MG63 (cell line): ENCODE measurements around the gene SHE. TPM values are rescaled to one million over a fixed set of nuclear protein-coding genes. Genes with fewer than 3 reads are reported as not detected.

Source experiments
- DNase-seq: peaks from one replicate; pipeline ENCODE4 v3.0.0-alpha.2; 2020
- H3K27me3 ChIP-seq: fragments of 250-450 bp; sonication (Bioruptor Pico); 2 replicates; pipeline ENCODE4 v1.5.1; 2020; ENCODE audit warnings: mild to moderate bottlenecking, moderate library complexity
- H3K36me3 ChIP-seq: fragments of 250-450 bp; sonication (Bioruptor Pico); 2 replicates; pipeline ENCODE4 v1.5.1; 2020; ENCODE audit warnings: mild to moderate bottlenecking, moderate library complexity
- H3K4me3 ChIP-seq: fragments of 250-450 bp; sonication (Bioruptor Pico); 2 replicates; pipeline ENCODE4 v1.5.1; 2020; ENCODE audit warnings: mild to moderate bottlenecking, moderate library complexity
- H3K9me3 ChIP-seq: fragments of 250-450 bp; sonication (Bioruptor Pico); 2 replicates; pipeline ENCODE4 v1.5.1; 2020; ENCODE audit warnings: mild to moderate bottlenecking, moderate library complexity
- total RNA-seq: library from RNA; depleted of rRNA; stranded (reverse); fragments of >200 nt; shearing (Covaris generic); gene quantifications from 2 replicates; pipeline ENCODE4 v1.2.3, GENCODE V29; 2014; ENCODE audit warnings: low replicate concordance

SHE gene
- total RNA-seq, 1 experiment from 2014 or later = not detected

- peaks cover 7% of the 10 kb centered on the region; the same call in 1 of the 2 replicates for H3K9me3 ChIP-seq
- H3K36me3 ChIP-seq = no peaks in the 10 kb centered on the region
- no peak for DNase-seq
- no peak overlapping the region for H3K4me3 ChIP-seq
- H3K27me3 ChIP-seq = peaks cover 2% of the 10 kb centered on the region; the same call in 1 of the 2 replicates
Observed at GRCh38 chr1:154524881-154525280, 22.7 kb upstream of the SHE start.

DNA sequence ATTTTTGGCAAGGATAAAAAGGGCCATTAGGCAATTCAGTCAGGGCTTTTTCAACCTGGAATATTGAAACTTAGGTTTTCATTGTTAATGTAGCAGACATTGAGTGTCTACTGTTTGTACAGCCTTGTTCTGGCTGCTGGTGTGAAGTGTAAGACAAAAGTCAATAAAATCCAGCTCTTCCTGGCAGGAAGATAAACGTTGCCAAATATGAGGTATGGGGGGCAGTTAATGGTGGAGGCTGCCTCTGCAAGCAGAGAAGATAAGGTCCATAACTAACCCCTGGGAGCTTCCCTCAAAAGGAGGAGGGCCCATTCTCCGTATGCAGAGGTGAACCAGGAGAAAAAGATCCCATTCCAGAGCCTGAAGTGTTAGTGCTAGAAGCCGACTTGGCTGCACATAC is 19.5 kb upstream of the SHE start:
- Histone ChIP-seq H3K9me3 (peaks cover 7% of the 10 kb centered on the region; the same call in 1 of the 2 replicates), H3K36me3 (no peaks in the 10 kb centered on the region), H3K27me3 (peaks cover 6% of the 10 kb centered on the region; the same call in 1 of the 2 replicates), H3K4me3 (no peak overlapping the region)
- no peak for DNase-seq

DNA sequence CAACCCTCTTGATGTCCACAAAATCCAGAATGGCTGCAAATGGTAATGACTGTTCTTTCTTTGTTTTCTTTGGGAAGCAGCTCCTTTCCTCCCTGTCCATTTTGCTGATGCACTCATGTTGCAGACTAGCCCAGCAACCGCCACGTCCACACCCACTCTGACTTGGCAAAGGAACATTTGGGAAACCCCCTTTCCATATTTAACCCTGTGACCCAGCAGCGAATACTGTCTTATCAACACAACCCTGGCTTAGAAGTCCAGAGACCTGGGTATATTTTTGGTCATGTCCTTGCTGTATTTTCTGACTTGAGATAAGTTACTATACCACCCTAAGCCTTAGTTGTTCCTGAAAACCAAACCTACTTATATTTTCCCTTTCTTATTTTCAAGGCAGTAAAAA is 18.1 kb upstream of the SHE start:
- Histone ChIP-seq H3K27me3 (peaks cover 6% of the 10 kb centered on the region; the same call in 1 of the 2 replicates), H3K4me3 (no peak overlapping the region), H3K36me3 (no peaks in the 10 kb centered on the region), H3K9me3 (peaks cover 7% of the 10 kb centered on the region; the same call in 1 of the 2 replicates)
- DNase-seq = no peak

DNA sequence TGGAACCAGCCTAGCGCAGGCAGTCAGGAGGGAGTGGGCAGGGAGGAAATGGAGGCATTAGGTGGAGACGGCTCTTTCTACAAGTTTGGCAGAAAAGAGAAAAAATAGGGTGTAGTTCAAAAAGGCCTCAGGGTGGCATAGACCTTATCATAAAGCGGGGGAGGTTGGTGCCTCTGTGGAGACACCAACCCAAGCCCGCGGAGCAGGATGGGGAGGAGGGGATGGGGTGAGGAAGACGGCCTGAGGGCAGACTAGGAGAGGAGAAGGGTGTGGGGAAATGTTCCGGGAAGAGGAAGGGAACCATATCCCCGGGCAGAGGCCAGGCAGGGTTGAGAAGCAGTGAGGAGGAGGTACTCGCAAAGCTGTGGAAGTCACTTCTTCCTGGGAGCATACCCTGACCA is 17.4 kb upstream of the SHE start:
- Histone ChIP-seq H3K27me3 (peaks cover 6% of the 10 kb centered on the region; the same call in 1 of the 2 replicates), H3K4me3 (no peak overlapping the region), H3K36me3 (no peaks in the 10 kb centered on the region), H3K9me3 (peaks cover 7% of the 10 kb centered on the region; the same call in 1 of the 2 replicates)
- no peak for DNase-seq

DNA sequence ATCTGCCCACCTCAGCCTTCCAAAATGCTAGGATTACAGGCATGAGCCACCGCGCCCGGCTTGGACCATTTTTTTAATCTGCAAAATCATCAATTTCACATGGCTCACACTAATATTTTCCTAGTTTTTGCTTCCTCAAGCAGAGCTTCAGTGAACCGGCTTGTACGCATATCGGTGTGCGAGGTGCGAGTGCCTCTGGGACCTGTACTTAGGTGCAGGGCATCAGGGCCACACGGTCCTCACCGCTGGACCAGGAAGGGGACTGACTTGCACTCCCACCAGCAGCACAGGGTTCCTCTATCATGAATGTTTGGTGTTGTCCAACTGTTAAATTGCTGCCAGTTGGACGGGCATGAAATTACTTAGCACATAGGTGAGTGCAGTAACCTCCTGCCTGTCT is 15.4 kb upstream of the SHE start:
- no peak for DNase-seq
- Histone ChIP-seq H3K36me3 (no peaks in the 10 kb centered on the region), H3K27me3 (peaks cover 21% of the 10 kb centered on the region)

GRCh38 chr1:154514066-154514553 is 11.9 kb upstream of the SHE start:
- Histone ChIP-seq H3K36me3 (no peaks in the 10 kb centered on the region), H3K4me3 (no peak overlapping the region), H3K9me3 (no peaks in the 10 kb centered on the region), H3K27me3 (peaks cover 28% of the 10 kb centered on the region)
- no peak for DNase-seq

More for the DNA sequence above, 15.4 kb upstream of the SHE start:
- no peak overlapping the region for H3K4me3 ChIP-seq
- no peaks in the 10 kb centered on the region for H3K9me3 ChIP-seq

GRCh38 chr1:154512760-154513159 is 10.5 kb upstream of the SHE start:
- Histone ChIP-seq H3K36me3 (no peaks in the 10 kb centered on the region), H3K4me3 (no peak overlapping the region), H3K27me3 (peaks cover 33% of the 10 kb centered on the region), H3K9me3 (no peaks in the 10 kb centered on the region)
- no peak for DNase-seq

GRCh38 chr1:154503898-154504297 is 1.7 kb upstream of the SHE start:
- Histone ChIP-seq H3K9me3 (no peaks in the 10 kb centered on the region), H3K36me3 (no peaks in the 10 kb centered on the region), H3K4me3 (no peak overlapping the region), H3K27me3 (peaks cover 78% of the 10 kb centered on the region)
- DNase-seq = no peak

- Histone ChIP-seq H3K9me3 (no peaks in the 10 kb centered on the region), H3K4me3 (no peak overlapping the region), H3K36me3 (no peaks in the 10 kb centered on the region), H3K27me3 (peaks cover 74% of the 10 kb centered on the region)
- DNase-seq = no peak
Observed at GRCh38 chr1:154502744-154503115, 518 bp upstream of the SHE start.

- peak; percentile 9 for DNase-seq
- Histone ChIP-seq H3K36me3 (no peaks in the 10 kb centered on the region), H3K9me3 (no peaks in the 10 kb centered on the region), H3K27me3 (peaks cover 71% of the 10 kb centered on the region), H3K4me3 (no peak overlapping the region)
Observed at GRCh38 chr1:154501423-154502065, 668 bp downstream of the SHE start.

- no peaks in the 10 kb centered on the region for H3K9me3 ChIP-seq
- H3K4me3 ChIP-seq = no peak overlapping the region
- no peaks in the 10 kb centered on the region for H3K36me3 ChIP-seq
- H3K27me3 ChIP-seq = peaks cover 68% of the 10 kb centered on the region
- DNase-seq = no peak
Observed at GRCh38 chr1:154500533-154500932, 1.7 kb downstream of the SHE start.

DNA sequence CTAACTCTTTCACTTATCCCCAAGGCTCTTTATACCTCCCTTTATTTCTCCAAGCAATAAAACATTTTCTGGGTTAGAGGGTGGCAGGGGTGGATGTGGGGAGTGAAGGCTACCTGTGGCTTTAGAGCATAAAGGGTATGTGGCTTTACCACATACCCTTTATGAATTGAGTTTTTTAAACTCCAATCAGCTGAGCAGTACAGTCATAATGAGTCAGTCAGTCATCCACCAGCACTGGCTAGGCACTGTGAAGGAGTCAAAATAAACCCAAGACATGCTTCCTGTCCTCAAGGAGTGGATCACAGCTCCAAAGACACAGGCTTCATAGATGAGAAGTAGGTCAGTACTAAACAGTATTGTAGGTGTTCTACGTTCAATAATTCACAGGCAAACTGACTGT is 2.8 kb downstream of the SHE start:
- DNase-seq = no peak
- Histone ChIP-seq H3K9me3 (no peaks in the 10 kb centered on the region), H3K36me3 (no peaks in the 10 kb centered on the region), H3K4me3 (no peak overlapping the region), H3K27me3 (peaks cover 61% of the 10 kb centered on the region)

GRCh38 chr1:154497026-154497806 is 5.0 kb downstream of the SHE start:
- no peak overlapping the region for H3K4me3 ChIP-seq
- H3K27me3 ChIP-seq = peaks cover 48% of the 10 kb centered on the region
- DNase-seq = no peak
- H3K36me3 ChIP-seq = no peaks in the 10 kb centered on the region
- H3K9me3 ChIP-seq = no peaks in the 10 kb centered on the region

DNA sequence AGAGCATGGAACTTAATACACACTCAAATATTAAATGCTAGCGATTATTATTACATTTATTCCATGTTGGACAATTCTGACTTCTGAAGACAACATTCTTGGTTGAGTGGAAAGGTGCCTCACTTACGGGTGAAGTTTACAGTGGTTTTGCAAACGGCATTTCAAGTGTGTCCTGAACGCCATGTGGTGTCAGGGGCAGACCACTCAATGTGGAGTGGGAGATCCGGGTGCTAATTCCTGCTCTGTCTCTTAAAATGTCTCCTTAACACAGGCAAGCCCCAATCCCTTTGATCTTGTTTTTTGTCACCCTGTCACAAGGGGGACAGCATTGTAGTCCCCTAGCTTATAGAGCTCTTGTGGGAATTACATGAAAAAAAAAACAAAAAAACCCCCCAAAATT is 5.8 kb downstream of the SHE start:
- peaks cover 49% of the 10 kb centered on the region for H3K27me3 ChIP-seq
- no peak for DNase-seq

GRCh38 chr1:154495496-154496273 is 6.5 kb downstream of the SHE start:
- Histone ChIP-seq H3K27me3 (peaks cover 47% of the 10 kb centered on the region), H3K9me3 (no peaks in the 10 kb centered on the region), H3K4me3 (no peak overlapping the region), H3K36me3 (no peaks in the 10 kb centered on the region)
- DNase-seq = no peak

More for the DNA sequence above, 5.8 kb downstream of the SHE start:
- Histone ChIP-seq H3K36me3 (no peaks in the 10 kb centered on the region), H3K4me3 (no peak overlapping the region), H3K9me3 (no peaks in the 10 kb centered on the region)

DNA sequence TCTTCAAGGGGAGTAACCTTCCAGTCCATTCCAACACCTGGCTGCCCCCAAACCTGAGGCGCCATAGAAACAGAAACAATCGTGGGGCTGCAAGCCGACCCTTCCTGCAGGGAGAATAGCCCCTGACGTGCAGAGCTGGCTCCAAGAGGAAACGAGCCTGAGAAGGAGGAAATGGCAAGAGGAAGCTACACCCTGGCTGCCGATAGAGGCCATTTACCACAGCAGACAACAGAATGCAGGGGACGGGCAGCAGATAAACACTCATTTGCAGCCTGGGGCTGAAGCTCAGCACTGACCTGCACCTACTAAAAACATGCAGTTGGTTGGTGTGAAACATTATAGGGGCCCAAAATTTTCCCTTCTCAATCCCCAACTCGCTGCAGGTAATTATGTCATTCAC is 8.9 kb downstream of the SHE start:
- no peaks in the 10 kb centered on the region for H3K9me3 ChIP-seq
- H3K4me3 ChIP-seq = no peak overlapping the region
- H3K36me3 ChIP-seq = no peaks in the 10 kb centered on the region
- no peak for DNase-seq
- H3K27me3 ChIP-seq = peaks cover 28% of the 10 kb centered on the region

- Histone ChIP-seq H3K9me3 (no peaks in the 10 kb centered on the region), H3K4me3 (no peak overlapping the region), H3K36me3 (no peaks in the 10 kb centered on the region), H3K27me3 (peaks cover 25% of the 10 kb centered on the region)
- no peak for DNase-seq
Observed at GRCh38 chr1:154492115-154492514, 10.1 kb downstream of the SHE start.
